ENCODE measurements around the gene NFATC1. TPM values are rescaled to one million over a fixed set of nuclear protein-coding genes. Genes with fewer than 3 reads are reported as not detected.

NFATC1 gene
- polyA plus RNA-seq, 1 of the 3 experiments (the other 2 are of a cell fraction) = 0.02 TPM

- Histone ChIP-seq H3K9ac (no peak overlapping the region), H3K9me2 (no peaks in the 10 kb centered on the region), H3K79me2 (ENCODE audit: insufficient read depth) (no peaks in the 10 kb centered on the region), H4K20me1 (ENCODE audit: insufficient read depth) (no peaks in the 10 kb centered on the region), H3F3A (replicated peaks; ENCODE audit: insufficient read depth) (no peaks in the 10 kb centered on the region), H3K4me3 (ENCODE audit: low read depth in 2 of 2, low read length in 1 of 2) (no peak overlapping the region), H3K4me1 (ENCODE audit: control insufficient read depth in 1 of 2, insufficient read depth in 2 of 2, low read depth in 1 of 2, low read length in 1 of 2) (no peaks in the 10 kb centered on the region; a peak in 1 of 4 replicates), H3K36me3 (replicated peaks in 1 of 2; ENCODE audit: control insufficient read depth in 1 of 2, insufficient read depth in 2 of 2, low read length in 1 of 2) (peaks cover 5 to 15% of the 10 kb centered on the region in 2 experiments), H3K4me2 (no peak overlapping the region), H3K27ac (ENCODE audit: low read depth in 2 of 2, low read length in 1 of 2) (no peak overlapping the region), H3K27me3 (ENCODE audit: insufficient read depth) (no peaks in the 10 kb centered on the region), H2AFZ (ENCODE audit: low read depth) (no peak overlapping the region), H3K9me3 (no peaks in the 10 kb centered on the region)
- DNase-seq = no peak
- CTCF ChIA-PET = no interaction called here
- TF ChIP-seq GABPA (IDR thresholded peaks at IDR 0.05; ENCODE audit: low read depth) (no peak), ZBTB33 (IDR thresholded peaks at IDR 0.05; ENCODE audit: borderline replicate concordance, low read depth) (no peak), TAF1 (IDR thresholded peaks at IDR 0.05; ENCODE audit: borderline replicate concordance, low read depth, low read length) (no peak), RXRA (IDR thresholded peaks at IDR 0.05; ENCODE audit: borderline replicate concordance, low read depth) (no peak), MXI1 (IDR thresholded peaks at IDR 0.05; ENCODE audit: low read depth, low read length) (no peak), USF2 (IDR thresholded peaks at IDR 0.05; ENCODE audit: borderline replicate concordance, low read depth, low read length) (no peak), USF1 (IDR thresholded peaks at IDR 0.05; ENCODE audit: borderline replicate concordance, low read depth) (no peak), NRF1 (IDR thresholded peaks at IDR 0.05; ENCODE audit: low read depth, low read length) (no peak), ELF1 (IDR thresholded peaks at IDR 0.05) (no peak), IRF3 (IDR thresholded peaks at IDR 0.05; ENCODE audit: low read depth, low read length) (no peak), TEAD4 (IDR thresholded peaks at IDR 0.05; ENCODE audit: borderline replicate concordance, insufficient read depth) (no peak), MAX (IDR thresholded peaks at IDR 0.05; ENCODE audit: low read depth) (no peak), EP300 (IDR thresholded peaks at IDR 0.05; ENCODE audit: borderline replicate concordance in 1 of 2, low read depth in 1 of 2, low read length in 1 of 2) (no peak), GATA2 (CRISPR knock-in tag; IDR thresholded peaks at IDR 0.05) (no peak)
- WGBS (ENCODE audit: low lambda C conversion rate) = 88% methylated on average over 26 of the region's 26 CpGs
- POLR2A ChIA-PET = no interaction called here
These were observed 40.0 kb upstream of the NFATC1 start for GRCh38 chr18:79355433-79356335.
